SK-N-SH treated with all-trans-retinoic acid at 6 μM for 48 hours (cell line): Measurements from ENCODE around the gene TNIK.

Experiments used
- ARNTL ChIP-seq: fragments of 450-650 bp; formaldehyde crosslinking; IDR thresholded peaks from 2 replicates; pipeline ENCODE4 v1.5.0; 2020; ENCODE audit warnings: low read depth, mild to moderate bottlenecking, moderate library complexity, borderline replicate concordance
- CSRNP3 ChIP-seq: fragments of 250-450 bp; sonication (Bioruptor Pico); IDR thresholded peaks from 2 replicates; pipeline ENCODE4 v1.5.1; 2021; ENCODE audit warnings: mild to moderate bottlenecking, moderate library complexity
- ESRRG ChIP-seq: fragments of 250-450 bp; sonication (Bioruptor Pico); IDR thresholded peaks from 2 replicates; pipeline ENCODE4 v1.6.1; 2021; ENCODE audit warnings: mild to moderate bottlenecking
- RARB ChIP-seq: fragments of 250-450 bp; sonication (Bioruptor Pico); IDR thresholded peaks from 2 replicates; pipeline ENCODE4 v1.8.0; 2021; ENCODE audit warnings: mild to moderate bottlenecking, moderate library complexity
- SNAI2 ChIP-seq: fragments of 250-450 bp; sonication (Bioruptor Pico); IDR thresholded peaks from 2 replicates; pipeline ENCODE4 v1.5.0; 2020; ENCODE audit warnings: mild to moderate bottlenecking, moderate library complexity
- TSHZ2 ChIP-seq: fragments of 250-450 bp; sonication (Bioruptor Pico); IDR thresholded peaks from 2 replicates; pipeline ENCODE4 v1.5.0; 2020; ENCODE audit warnings: mild to moderate bottlenecking, moderate library complexity
- ZFP3 ChIP-seq: fragments of 250-450 bp; sonication (Bioruptor Pico); IDR thresholded peaks from 2 replicates; pipeline ENCODE4 v1.5.0; 2020; ENCODE audit warnings: mild to moderate bottlenecking, moderate library complexity

DNA sequence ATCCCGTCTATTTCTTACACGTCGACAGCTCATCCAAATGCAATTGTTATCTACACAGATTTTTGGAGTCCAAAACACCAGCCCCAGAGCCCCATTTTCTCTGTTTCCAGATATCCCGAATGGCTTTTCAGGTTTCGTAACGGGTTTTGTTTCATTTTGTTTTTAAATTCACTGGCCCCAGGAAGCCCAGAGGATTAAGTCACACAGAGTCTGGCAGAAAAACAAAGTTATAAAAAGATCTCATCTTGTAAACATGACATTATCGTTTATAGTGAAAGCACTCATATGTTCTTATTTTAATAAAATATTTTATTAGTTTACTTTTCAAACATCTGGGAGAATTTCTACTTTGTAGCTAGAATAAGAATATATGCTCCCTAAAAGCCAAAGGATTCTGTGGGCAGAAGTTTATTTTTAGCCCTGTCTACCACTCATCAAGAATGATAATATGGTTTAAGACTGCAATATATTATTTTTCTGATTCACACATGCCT, 284.4 kb downstream of the TNIK start:
- no peak for TF ChIP-seq ARNTL (CRISPR knock-in tag)
- no peak for TF ChIP-seq CSRNP3 (CRISPR knock-in tag)
- no peak for TF ChIP-seq TSHZ2 (CRISPR knock-in tag)
- no peak for TF ChIP-seq ESRRG (CRISPR knock-in tag)
- TF ChIP-seq ZFP3 (CRISPR knock-in tag) = no peak
- no peak for TF ChIP-seq SNAI2 (CRISPR knock-in tag)
- TF ChIP-seq RARB = no peak
